GM18861 (cell line): ENCODE results near the gene TMEFF2.

ENCODE experiments used
- ATAC-seq: cut with Tn5 transposase; IDR thresholded peaks from one replicate; pipeline ENCODE4 v1.9.1; 2021; ENCODE audit not compliant: unreplicated experiment

TMEFF2 gene

DNA sequence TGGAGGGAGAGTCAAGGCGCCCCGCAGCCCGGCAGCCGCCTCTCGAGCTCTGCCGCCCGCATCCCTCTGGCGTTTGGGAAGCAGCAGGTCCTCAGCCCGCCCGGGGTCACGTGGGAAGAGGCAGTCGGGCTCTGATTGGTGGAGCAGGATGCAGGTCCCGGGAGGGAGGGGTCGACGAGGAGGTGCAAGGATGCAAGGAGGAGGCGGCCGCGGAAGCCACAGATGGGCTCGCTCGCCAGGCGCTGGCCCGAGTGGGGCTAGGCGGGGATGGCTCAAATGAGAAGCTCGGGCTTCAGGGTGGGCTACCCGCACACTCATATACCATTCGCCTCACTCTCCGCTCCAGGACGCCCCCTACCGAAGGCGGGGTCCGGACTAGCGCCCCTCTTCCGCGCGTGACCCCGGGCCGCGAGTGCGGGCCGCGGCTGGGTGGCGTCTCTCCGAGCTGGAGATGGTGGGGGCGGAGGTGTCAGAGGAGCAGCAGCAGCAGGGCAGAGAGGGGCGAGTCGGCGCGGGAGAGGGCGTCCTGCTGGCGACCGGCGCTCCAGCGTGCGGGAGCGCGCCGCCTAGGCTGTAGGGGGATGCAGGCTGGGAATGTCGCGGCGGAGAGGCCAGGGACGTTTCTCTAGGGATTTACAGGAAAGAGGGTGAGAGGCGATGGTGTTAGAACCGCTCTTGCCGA, at the start of gene TMEFF2:
Gene TMEFF2 (minus strand): TSS at position 68 of the 682 bp plus-strand sequence. CDS start 409 bp downstream, outside the sequence.
- ATAC-seq: peak; percentile 48

DNA sequence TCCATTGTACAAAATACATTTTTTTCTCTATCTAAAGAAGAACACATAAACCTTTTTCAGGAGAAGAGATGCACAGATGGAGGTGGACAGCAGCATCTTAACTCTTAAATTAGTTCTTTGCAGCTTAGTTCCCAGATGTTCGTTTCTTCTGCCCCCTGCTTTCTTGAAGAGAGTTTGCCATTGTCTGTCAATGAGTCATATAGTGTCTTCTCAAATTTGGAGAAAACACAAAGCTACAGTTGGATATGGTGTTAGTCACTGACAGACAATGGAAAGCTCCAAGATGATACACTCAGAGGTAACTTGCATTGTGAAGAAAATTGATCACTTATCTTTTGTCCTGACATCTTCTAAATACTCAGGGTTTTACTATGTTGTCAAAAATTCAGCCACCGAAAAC, 48.8 kb upstream of the TMEFF2 start:
- ATAC-seq: no peak

GRCh38 chr2:192236136-192236535, 41.4 kb upstream of the TMEFF2 start:
- ATAC-seq: no peak

- no peak for ATAC-seq
Observed at GRCh38 chr2:192230889-192231453, 36.2 kb upstream of the TMEFF2 start.

DNA sequence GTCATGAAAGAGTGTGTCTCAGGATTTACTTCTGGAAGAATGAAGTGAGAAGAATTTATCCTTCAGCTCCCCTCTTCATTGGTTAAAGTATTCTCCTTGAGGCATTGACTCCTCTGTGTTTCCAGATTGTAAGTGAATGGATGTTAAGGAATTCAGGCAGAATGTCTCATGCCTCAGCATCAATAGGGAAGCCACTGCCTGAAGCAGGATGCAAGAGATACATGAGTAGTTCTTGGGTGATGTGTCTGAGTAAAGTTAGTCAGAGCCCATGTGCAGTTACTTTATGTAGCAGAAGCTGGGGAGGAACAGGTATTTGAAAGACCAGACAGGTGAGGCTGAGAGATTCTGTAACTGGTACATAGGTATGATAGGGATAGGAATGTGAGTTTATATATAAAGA, 34.0 kb upstream of the TMEFF2 start:
- ATAC-seq: no peak

DNA sequence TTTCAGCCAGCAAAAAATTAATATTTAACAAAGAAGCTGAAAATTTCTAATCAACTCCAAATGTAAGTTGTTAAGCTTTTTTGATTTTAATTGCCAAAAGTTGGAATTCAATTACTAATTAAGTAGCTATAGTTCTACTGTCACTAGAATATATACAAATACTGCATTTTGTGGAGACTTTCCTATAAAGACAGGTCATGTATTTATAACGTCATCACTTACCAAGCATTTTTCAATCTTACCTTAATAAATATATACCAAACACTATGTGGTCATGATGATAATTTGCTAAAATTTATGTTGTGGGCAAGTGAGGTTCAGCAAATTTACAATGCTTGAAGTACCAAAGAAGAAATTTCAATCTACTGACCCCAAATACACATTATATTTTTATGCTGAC, 24.2 kb upstream of the TMEFF2 start:
- no peak for ATAC-seq

GRCh38 chr2:192218377-192218776, 23.6 kb upstream of the TMEFF2 start:
- ATAC-seq: no peak

DNA sequence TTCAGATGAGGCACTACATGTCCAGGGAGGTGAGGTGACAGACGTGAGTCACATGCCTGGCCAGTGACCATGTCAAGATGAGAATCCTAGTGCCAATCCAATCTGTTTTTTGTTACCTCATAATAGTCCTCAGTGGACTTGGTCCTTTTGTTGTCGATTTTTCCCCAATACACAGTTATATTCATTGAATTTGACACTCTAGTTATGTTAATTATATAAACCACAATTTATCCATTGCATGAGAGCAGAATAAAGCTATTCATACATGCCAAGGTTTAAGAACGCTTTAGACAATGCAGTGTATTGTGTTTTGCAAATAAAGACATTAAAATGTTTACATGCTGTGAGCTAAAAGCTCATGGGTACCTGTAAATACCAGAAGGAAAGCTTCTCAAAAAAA, 21.6 kb upstream of the TMEFF2 start:
- ATAC-seq: no peak

DNA sequence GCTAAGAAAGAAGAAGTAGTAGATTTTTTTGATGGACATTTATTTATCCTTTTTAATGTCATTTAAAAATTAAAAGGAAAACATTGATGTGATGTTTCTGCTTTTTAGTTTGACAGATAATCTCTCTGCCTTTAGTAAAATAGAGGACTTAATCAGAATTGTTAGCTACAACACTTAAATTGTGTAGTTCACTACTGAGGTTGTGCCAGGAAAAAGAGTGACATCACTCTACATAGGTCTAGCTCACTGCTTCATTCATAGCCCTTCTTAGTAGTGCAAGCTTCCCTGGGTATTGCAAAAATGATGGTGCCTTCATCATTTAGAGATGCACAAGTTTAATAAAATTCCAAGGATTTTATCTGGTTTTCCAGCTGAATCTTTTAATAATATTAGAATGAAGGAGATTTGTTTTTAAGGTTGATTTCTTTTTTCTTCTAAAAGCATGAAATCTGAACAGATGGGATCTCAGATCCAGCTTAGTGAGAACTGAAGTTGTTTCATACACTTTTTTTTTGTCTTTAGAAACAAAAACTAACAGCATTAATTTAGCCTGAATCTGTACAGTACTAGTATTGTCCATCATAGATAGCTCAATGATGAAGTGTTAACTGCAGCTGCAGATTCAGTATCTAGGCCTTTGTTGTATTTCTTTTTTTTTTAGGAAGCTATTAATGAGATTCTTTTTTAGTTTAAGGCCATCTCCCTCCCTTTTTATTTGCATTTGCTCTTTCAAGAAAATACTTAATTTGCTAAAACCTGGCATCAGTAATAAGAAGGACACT, 20.6 kb upstream of the TMEFF2 start:
- no peak for ATAC-seq

DNA sequence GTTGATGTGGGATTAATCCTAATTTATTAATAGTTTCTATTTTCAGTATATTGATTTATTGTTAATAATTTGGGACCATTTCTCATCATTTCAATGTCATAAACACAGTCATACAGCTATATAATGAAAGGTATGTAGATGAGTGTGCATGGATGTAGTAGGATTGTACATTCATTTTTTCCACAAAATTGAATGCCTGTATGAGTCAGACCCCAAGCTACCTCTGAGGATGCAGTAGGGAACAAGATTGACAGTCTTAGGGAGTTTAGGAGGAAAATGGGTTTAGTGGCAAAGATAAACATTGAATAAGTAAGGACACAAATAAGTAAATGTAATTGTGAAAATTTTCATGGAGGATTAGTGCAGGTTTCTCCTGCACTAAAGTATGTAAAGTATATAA, 14.1 kb upstream of the TMEFF2 start:
- no peak for ATAC-seq

GRCh38 chr2:192206399-192206798, 11.7 kb upstream of the TMEFF2 start:
- no peak for ATAC-seq

DNA sequence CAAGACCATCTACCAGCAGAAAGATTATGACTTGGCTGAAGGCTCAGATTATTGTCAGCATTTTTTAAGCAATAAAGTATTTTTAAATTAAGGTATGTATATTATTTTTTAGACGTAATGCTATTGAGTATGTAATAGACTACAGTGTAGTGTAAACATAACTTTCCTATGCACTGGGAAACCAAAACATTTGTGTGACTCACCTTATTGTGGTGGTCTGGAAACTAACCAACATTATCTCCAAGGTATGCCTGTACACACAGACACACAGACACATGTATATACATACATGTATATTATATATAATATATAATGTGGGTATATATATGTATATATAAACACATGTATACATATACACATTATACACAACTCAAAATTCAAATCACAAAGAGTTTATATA, 9.1 kb upstream of the TMEFF2 start:
- ATAC-seq: no peak

DNA sequence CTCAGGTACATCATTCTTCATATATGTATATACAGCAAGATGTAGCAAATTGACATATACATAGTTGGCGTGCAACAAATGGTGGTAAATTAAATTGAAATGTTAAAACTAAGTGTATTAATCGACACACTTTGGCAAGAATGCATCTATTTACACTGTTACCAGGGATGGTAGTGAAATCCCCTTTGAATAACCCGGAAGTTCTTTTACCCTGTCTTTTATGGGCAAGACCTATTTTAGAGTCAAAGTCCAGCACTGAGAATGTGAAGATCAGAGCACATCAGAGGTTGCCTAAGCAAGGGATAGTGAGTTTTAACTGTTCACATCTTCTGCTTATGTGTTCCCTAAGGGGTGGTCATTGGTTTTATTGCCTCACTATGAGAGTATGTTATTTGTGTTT, 7.6 kb upstream of the TMEFF2 start:
- ATAC-seq: no peak

DNA sequence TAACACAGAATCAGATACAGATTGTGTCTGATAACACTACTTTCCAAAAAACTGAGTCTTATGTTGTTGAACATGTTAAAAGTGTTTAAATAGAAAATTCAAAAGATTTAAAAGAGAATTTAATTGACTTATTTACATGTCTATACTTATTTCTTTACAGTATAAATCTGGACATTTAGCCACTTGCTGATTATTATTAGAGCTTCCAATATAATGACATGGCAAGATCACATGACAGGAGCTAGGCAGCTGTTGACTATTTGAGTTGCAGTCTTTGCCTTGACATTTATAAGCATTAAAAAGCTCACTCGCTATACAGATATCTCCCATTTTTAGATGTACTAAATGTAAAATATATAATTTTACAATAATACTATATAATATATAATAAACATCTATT, 6.4 kb upstream of the TMEFF2 start:
- no peak for ATAC-seq

GRCh38 chr2:192197357-192197756, 2.6 kb upstream of the TMEFF2 start:
- no peak for ATAC-seq

DNA sequence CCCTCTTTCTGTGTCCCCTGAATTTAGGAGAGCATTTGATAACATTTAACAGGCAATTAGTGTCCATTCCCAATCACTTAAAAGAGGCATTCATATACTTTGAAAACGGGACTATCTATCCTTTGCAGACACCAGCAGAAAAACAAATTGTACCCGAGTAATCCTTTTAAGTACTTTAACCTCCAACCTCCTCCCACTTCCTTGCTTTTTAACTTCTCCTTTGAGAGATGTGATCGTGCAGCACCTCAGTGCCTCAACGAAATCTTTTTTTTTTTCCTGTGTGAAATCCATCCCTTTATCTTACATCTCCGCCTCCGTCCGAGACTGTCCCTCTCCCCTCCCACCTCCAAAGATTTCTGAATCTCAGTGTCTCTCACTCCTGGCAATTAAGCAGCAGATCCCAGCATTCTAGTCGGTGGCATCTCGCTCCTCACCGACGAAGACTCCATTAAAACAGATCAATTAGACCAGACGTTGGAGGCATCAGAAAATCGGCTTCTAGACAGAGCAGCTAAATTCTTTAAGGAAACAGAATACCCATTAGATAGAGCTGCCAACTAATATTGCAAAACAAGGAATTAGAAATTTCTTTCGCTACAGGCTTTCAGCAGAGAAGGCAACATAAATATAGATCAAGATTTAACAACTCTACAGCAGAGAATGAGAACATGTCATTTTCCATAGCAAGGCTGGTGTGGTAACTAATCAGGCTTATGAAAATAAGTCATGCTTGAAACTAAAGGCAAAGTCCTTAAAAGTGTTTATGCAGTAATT, 1.9 kb upstream of the TMEFF2 start:
- no peak for ATAC-seq

DNA sequence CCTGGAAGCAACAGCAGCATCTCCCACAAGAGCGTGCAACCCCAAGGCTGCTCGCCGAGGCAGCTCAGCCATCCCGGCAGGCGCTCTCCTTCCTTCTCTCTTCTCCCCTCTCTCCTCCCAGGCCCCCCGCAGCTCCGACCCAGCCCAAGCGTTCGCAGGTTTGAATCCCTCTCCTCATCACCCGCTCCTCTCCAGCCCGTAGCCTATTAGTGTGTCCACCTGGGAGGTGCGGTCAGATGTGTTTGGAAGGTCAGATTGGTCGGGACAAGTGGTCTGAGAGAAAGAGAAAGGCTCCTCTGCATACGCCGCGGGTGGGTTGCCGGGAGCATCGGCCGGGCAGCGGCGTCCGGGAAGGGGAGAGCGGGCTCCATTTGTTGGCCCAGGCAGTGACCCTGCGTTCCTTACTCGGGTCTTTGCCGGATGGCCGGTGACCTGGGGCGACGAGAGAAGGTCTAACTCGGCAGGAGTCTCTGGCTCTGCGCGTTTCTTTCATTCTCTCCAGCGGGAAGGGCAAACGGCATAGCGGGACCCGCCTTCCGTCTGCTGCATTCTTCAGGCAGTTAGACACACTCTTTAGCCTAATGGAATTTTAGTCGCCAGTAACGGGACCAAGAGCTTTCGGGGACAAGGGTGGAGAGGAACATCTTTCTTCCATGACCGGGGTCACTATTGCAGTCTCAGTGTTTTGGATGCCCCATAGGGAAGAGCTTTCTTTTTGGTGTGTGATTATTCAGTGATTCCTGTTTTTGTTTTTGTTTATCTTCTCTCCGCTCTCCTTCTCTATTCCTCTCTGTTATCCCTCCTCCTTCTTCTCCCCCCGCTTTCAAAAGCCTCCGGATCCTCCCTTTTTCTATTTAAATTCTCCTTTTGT, 1.1 kb upstream of the TMEFF2 start:
- ATAC-seq: no peak

GRCh38 chr2:192194265-192194865, 368 bp downstream of the TMEFF2 start:
- peak; percentile 16 for ATAC-seq

GRCh38 chr2:192190474-192190873, 4.3 kb downstream of the TMEFF2 start:
- no peak for ATAC-seq

- ATAC-seq: no peak
Observed at GRCh38 chr2:192186806-192187205, 7.9 kb downstream of the TMEFF2 start.
